ENCODE data around the gene POLDIP2. TPM values are rescaled to one million over a fixed set of nuclear protein-coding genes. Genes with fewer than 3 reads are reported as not detected.

POLDIP2 gene
- total RNA-seq, 1 experiment from 2014 or later, result 105 TPM

- TF ChIP-seq CTCF (IDR thresholded peaks at IDR 0.05; ENCODE audit: unreplicated experiment), result no peak
- no TSS peak for BruUV-seq (replicated peaks)
- Mint-ChIP-seq H3K4me1 (ENCODE audit: insufficient read depth, unreplicated experiment) (peaks cover 5% of the 10 kb centered on the region), H3K9me3 (ENCODE audit: unreplicated experiment) (no peaks in the 10 kb centered on the region), H3K27me3 (ENCODE audit: insufficient read depth, unreplicated experiment) (no peaks in the 10 kb centered on the region), H3K4me3 (ENCODE audit: unreplicated experiment) (peak within 1 kb of the TSS; percentile 70), H3K36me3 (ENCODE audit: insufficient read depth, unreplicated experiment) (peaks cover 4% of the 10 kb centered on the region), H3K27ac (ENCODE audit: low read depth, unreplicated experiment) (peak within 1 kb of the TSS; percentile 70)
- ChIA-PET POLR2A (interaction anchor here (1.6 to 1.9 kb wide), 2 partner anchors 10 to 13 kb away, joined by 7 to 9 read pairs; partner anchors contain the start of gene POLDIP2), CTCF (interaction anchor here (0.5 to 3.9 kb wide), 3 partner anchors 14 to 46 kb away, joined by 3 to 16 read pairs (median 3); no protein-coding TSS in a partner anchor)
- intact Hi-C loops (cut with micrococcal nuclease), result no loop called here
- peak; percentile 5 for DNase-seq (ENCODE audit: unreplicated experiment)
Measured at GRCh38 chr17:28370035-28370743, 12.9 kb upstream of the POLDIP2 start, which contains the start of gene VTN. VTN (minus strand) TSS chr17:28370307; CDS start chr17:28370203, 104 bp downstream.

- DNase-seq (ENCODE audit: unreplicated experiment), result peak; percentile 2
- H3K4me1 Mint-ChIP-seq (ENCODE audit: insufficient read depth, unreplicated experiment), result peaks cover 5% of the 10 kb centered on the region
Measured at GRCh38 chr17:28369684-28370034, 12.3 kb upstream of the POLDIP2 start.

GRCh38 chr17:28368915-28369683 lies 11.8 kb upstream of the POLDIP2 start:
- ChIA-PET POLR2A (interaction anchor here (0.6 to 4.0 kb wide), 3 partner anchors 11 to 289 kb away, joined by 3 to 22 read pairs (median 7); partner anchors contain the start of gene POLDIP2), CTCF (interaction anchor here (1.0 to 3.9 kb wide), 4 partner anchors 9 to 125 kb away, joined by 3 to 16 read pairs (median 6); no protein-coding TSS in a partner anchor)
- Mint-ChIP-seq H3K27ac (ENCODE audit: low read depth, unreplicated experiment) (no peak overlapping the region), H3K9me3 (ENCODE audit: unreplicated experiment) (no peaks in the 10 kb centered on the region), H3K27me3 (ENCODE audit: insufficient read depth, unreplicated experiment) (no peaks in the 10 kb centered on the region), H3K4me1 (ENCODE audit: insufficient read depth, unreplicated experiment) (peaks cover 5% of the 10 kb centered on the region), H3K36me3 (ENCODE audit: insufficient read depth, unreplicated experiment) (peaks cover 4% of the 10 kb centered on the region), H3K4me3 (ENCODE audit: unreplicated experiment) (no peak overlapping the region)
- intact Hi-C loops (cut with micrococcal nuclease), result no loop called here
- no peak for TF ChIP-seq CTCF (IDR thresholded peaks at IDR 0.05; ENCODE audit: unreplicated experiment)
- BruUV-seq (replicated peaks), result no TSS peak
- DNase-seq (ENCODE audit: unreplicated experiment), result no peak

More at GRCh38 chr17:28369684-28370034, 12.3 kb upstream of the POLDIP2 start:
- Mint-ChIP-seq H3K27ac (ENCODE audit: low read depth, unreplicated experiment) (peak overlapping the region; percentile 9), H3K4me3 (ENCODE audit: unreplicated experiment) (no peak overlapping the region), H3K9me3 (ENCODE audit: unreplicated experiment) (no peaks in the 10 kb centered on the region), H3K36me3 (ENCODE audit: insufficient read depth, unreplicated experiment) (peaks cover 4% of the 10 kb centered on the region), H3K27me3 (ENCODE audit: insufficient read depth, unreplicated experiment) (no peaks in the 10 kb centered on the region)
- intact Hi-C loops (cut with micrococcal nuclease), result no loop called here
- ChIA-PET CTCF (interaction anchor here (1.0 to 3.9 kb wide), 3 partner anchors 10 to 47 kb away, joined by 3 to 16 read pairs (median 6); no protein-coding TSS in a partner anchor), POLR2A (interaction anchor here (0.8 to 4.0 kb wide), 2 partner anchors 10 to 12 kb away, joined by 7 to 22 read pairs; partner anchors contain the start of gene POLDIP2)
- no TSS peak for BruUV-seq (replicated peaks)
- no peak for TF ChIP-seq CTCF (IDR thresholded peaks at IDR 0.05; ENCODE audit: unreplicated experiment)
